Measurements from ENCODE around the gene VRK2.
"Not testable (repeated sequence)": the region's sequence is repeated elsewhere in the genome, so short reads cannot be mapped to it uniquely, and the experiment has no call there.

The VRK2 gene

DNA sequence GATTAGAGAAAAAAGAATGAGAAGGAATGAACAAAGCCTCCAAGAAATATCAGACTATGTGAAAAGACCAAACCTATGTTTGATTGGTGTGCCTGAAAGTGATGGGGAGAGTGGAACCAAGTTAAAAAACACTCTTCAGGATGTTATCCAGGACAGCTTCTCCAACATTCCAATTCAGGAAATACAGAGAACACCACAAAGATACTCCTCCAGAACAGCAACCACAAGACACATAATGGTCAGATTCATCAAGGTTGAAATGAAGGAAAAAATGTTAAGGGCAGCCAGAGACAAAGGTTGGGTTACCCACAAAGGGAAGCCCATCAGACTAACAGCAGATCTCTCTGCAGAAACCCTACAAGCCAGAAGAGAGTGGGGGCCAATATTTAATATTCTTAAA is 123.2 kb downstream of the VRK2 start:
- not testable (repeated sequence) for DNase-seq (ENCODE audit: low spot score)

DNA sequence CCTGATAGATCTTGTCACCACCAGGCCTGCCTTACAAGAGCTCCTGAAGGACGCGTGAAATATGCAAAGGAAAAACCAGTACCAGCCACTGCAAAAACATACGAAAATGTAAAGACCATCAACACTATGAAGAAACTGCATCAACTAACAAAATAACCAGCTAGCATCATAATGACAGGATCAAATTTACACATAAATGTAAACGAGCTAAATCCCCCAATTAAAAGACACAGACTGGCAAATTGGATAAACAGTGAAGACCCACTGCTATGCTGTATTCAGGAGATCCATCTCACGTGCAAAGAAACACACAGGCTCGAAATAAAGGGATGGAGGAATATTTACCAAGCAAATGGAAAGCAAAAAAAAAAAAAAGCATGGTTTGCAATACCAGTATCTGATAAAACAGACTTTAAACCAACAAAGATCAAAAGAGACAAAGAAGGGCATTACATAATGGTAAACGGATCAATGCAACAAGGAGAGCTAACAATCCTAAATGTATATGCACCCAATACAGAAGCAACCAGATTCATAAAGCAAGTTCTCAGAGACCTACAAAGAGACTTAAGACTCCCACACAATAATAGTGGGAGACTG is 123.8 kb downstream of the VRK2 start:
- DNase-seq (ENCODE audit: low spot score), result not testable (repeated sequence)

DNA sequence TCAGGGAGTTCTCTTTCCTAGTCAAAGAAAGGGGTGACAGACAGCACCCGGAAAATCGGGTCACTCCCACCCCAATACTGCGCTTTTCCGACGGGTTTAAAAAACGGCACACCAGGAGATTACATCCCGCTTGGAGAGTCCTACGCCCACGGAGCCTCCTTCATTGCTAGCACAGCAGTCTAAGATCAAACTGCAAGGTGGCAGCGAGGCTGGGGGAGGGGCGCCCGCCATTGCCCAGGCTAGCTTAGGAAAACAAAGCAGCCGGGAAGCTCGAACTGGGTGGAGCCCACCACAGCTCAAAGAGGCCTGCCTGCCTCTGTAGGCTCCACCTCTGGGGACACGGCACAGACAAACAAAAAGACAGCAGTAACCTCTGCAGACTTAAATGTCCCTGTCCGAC is 125.2 kb downstream of the VRK2 start:
- DNase-seq (ENCODE audit: low spot score), result not testable (repeated sequence)

- DNase-seq (ENCODE audit: low spot score), result not testable (repeated sequence)
Observed at GRCh38 chr2:58177187-58177586, 130.6 kb downstream of the VRK2 start.

GRCh38 chr2:58180175-58180574 is 133.6 kb downstream of the VRK2 start:
- not testable (repeated sequence) for DNase-seq (ENCODE audit: low spot score)

- DNase-seq (ENCODE audit: low spot score), result no peak
Observed at GRCh38 chr2:58180635-58181034, 134.0 kb downstream of the VRK2 start.

DNA sequence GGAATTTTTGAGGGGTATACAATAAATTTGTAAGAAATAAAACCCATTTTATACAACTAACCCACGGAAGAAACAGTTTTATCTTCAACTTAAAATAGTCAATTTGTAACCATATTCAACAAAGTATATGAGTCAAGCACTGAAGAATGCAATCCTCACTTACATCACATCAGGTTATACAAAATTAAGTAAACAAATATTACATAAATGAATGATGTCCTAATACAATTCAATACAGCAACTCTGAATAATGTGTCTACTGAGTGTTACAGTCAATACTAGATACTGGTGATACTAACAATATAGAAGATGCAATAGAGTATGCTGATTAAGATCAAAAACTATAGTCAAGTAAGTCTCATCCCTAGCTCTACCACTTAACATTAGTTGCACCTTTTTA is 135.9 kb downstream of the VRK2 start:
- DNase-seq (ENCODE audit: low spot score), result no peak

DNA sequence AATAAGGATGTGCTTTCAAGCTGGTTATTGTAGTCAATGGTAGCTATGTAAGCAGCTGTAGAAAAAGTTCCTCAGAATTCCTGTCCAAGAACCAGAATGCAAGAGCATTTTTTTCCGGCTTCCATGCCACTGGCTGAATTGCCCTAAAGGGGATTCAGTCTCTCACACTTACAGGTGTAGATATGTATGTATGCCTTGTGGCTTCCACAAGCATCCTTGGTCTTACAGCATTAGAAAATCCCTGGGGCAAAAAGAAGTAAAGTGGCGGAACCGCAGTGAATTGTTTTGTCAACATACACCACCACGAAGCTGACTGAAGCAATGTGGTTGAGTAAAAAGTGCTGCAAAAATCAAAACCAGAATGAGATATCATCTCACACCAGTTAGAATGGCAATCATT is 139.9 kb downstream of the VRK2 start:
- DNase-seq (ENCODE audit: low spot score), result no peak

DNA sequence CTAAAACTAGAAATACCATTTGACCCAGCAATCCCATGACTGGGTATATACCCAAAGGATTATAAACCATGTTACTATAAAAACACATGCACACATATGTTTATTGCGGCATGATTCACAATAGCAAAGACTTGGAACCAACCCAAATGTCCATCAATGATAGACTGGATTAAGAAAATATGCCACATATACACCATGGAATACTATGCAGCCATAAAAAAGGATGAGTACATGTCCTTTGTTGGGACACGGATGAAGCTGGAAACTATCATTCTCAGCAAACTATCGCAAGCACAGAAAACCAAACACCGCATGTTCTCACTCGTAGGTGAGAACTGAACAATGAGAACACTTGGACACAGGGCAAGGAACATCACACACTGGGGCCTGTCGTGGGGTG is 140.4 kb downstream of the VRK2 start:
- DNase-seq (ENCODE audit: low spot score), result not testable (repeated sequence)

- no peak for DNase-seq (ENCODE audit: low spot score)
Observed at GRCh38 chr2:58194458-58194857, 147.9 kb downstream of the VRK2 start.

DNA sequence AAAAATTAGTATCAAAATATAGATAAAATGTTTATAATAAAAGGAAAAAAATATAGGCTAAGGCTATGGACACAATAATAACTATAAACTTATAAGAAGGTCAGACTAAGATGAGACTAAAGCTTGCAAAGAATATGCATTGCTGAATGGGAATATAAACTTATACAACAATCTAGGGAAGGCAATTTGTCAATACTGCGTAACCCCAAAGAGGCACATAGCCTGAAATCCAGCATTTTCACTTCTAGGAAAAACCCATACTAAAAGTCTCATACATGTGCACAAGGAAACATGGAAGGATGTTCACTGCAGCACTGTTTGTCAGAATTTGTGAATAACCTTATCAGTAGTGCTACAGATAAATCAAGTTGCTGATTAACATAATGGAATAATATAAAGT is 149.1 kb downstream of the VRK2 start:
- DNase-seq (ENCODE audit: low spot score), result no peak

DNA sequence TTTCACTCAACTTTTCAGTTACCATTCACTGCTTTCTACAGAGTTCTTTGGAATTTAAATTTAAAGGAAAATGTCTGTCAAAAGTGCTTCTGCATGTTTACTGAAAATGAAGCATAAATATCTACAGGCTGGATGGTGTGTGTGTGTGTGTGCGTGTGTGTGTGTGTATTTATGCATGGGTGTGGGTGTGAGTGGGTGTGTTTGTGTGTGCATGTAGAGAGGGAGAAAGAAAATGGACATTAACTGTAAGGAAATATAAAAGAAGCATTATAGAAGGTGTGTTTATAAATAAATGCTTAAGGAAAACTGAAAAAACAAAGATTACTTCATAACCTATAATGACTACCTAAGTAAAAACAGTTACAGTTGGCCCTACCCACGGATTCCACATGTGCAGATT is 151.3 kb downstream of the VRK2 start:
- DNase-seq (ENCODE audit: low spot score), result no peak

DNA sequence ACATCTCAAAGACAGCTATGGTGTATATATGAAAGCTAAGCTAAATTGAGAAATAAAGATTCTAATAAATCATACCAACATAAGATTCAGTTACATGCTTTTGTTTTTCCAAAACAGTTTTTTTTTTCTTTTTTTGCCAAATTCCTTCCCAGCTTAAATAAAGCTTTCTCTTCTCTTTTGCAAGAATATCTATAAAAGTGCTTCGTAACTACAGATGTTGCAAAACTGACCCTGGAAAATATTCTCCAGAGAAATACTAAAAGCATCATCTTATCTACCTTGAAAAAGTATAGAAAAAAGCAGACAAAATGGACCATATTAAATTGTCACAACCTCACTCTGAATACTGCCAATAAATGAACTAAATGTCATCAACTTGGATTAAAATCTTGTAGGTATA is 155.8 kb downstream of the VRK2 start:
- DNase-seq (ENCODE audit: low spot score), result no peak

DNA sequence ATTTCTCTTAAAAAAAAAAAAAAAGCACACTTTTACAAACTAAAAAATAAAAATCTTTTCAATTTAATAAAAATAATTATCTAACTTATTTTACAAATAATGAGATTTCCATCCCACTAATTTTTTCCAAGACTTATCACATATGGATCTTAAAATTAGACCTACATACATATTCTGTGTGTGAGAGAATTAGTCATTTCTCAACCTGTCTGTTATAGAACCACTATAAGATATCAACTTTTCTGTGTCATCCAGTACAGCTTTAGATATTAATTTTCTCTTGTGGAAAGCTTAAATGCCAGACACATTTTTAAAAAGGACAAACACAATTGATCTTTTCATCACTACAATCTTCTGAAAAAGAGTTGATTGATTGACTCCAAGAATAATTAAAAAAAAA is 156.4 kb downstream of the VRK2 start:
- no peak for DNase-seq (ENCODE audit: low spot score)

DNA sequence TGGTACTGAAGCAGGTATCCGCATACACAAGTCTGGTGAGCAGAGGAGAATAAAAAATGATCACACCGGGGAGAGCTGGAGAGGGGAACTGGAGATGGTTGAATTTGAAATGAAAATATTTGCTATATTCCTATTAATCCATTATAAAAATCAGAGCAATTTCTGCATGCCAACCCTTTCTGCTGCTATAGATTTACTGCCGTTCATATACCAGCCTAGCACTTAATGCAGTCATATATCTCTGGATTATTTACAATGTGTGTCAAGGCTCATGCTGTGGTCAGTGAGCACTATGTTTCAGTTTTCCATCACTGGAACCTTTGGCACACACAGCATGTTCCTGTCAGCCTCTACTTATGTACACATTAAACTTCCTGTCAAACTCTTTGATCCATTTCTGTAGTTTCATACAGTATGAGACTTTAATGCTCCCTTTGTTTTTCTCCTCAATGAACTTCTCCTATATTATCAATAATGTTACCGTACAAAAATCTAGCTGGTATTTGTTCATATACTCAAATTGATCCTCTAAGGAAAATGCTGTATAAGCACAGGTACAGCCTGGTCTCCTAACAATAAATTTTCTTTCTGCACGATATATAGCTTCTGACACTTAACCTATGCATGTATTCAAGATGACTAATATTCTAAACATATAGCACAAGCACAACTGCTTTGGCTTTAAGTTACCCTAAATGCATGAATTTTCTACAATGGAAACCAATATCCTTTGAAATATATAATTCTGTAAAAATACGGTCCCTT is 157.8 kb downstream of the VRK2 start:
- no peak for DNase-seq (ENCODE audit: low spot score)

DNA sequence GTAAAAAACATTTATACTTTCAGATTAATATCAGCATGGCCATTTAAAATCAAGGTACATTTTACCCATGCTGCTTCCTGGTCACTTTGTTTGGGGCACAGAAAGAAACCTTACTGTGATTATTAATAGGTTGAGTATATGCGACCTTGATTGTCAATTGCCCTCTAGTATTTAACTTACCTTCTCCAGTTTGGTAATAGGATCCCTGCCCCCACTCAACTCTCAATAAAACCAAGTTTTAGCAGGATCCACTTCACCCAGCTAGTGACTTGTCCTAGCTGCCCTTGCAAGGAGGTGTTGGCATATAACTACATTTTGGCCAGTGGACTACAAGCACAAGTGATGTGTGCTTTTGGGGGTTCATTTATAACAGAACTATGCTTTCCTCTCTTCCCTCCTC is 160.2 kb downstream of the VRK2 start:
- no peak for DNase-seq (ENCODE audit: low spot score)

- DNase-seq (ENCODE audit: low spot score), result no peak
Observed at GRCh38 chr2:58207189-58207588, 160.6 kb downstream of the VRK2 start.
